ENCODE measurements around the gene TMEM150A. TPM values are rescaled to one million over a fixed set of nuclear protein-coding genes. Genes with fewer than 3 reads are reported as not detected.
"Not testable (repeated sequence)": the region's sequence is repeated elsewhere in the genome, so short reads cannot be mapped to it uniquely, and the experiment has no call there.

Gene TMEM150A
- total RNA-seq, 4 donors from 2014 or later = 6.3 to 15.8 (median 7.4) TPM

GRCh38 chr2:85628658-85629057 lies 26.2 kb upstream of the TMEM150A start:
- no peak for TF ChIP-seq POLR2A (IDR thresholded peaks at IDR 0.05)
- TF ChIP-seq, protein P1, sequence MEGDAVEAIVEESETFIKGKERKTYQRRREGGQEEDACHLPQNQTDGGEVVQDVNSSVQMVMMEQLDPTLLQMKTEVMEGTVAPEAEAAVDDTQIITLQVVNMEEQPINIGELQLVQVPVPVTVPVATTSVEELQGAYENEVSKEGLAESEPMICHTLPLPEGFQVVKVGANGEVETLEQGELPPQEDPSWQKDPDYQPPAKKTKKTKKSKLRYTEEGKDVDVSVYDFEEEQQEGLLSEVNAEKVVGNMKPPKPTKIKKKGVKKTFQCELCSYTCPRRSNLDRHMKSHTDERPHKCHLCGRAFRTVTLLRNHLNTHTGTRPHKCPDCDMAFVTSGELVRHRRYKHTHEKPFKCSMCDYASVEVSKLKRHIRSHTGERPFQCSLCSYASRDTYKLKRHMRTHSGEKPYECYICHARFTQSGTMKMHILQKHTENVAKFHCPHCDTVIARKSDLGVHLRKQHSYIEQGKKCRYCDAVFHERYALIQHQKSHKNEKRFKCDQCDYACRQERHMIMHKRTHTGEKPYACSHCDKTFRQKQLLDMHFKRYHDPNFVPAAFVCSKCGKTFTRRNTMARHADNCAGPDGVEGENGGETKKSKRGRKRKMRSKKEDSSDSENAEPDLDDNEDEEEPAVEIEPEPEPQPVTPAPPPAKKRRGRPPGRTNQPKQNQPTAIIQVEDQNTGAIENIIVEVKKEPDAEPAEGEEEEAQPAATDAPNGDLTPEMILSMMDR (IDR thresholded peaks at IDR 0.05) = no peak
- Histone ChIP-seq H3K4me3 (no peak overlapping the region), H3K4me1 (no peaks in the 10 kb centered on the region), H3K27me3 (no peaks in the 10 kb centered on the region), H3K36me3 (peaks cover 28 to 100% (median 79%) of the 10 kb centered on the region in 3 donors), H3K27ac (no peak overlapping the region), H3K9me3 (no peaks in the 10 kb centered on the region)
- DNase-seq = no peak
- WGBS, 2 donors = 49 to 53% methylated on average over 2 of the region's 2 CpGs
- intact Hi-C loops (cut with DNase I) = no loop called here

- Histone ChIP-seq H3K36me3 (peaks cover 33 to 100% (median 65%) of the 10 kb centered on the region in 3 donors), H3K4me1 (peaks cover 0 to 9% (median 0%) of the 10 kb centered on the region in 3 donors), H3K4me3 (no peak overlapping the region), H3K9me3 (no peaks in the 10 kb centered on the region), H3K27me3 (no peaks in the 10 kb centered on the region), H3K27ac (no peak overlapping the region)
- 94 to 95% methylated on average over 5 of the region's 5 CpGs for WGBS, 2 donors
- intact Hi-C loops (cut with DNase I) = no loop called here
- TF ChIP-seq, protein P1 (IDR thresholded peaks at IDR 0.05) = no peak
- TF ChIP-seq POLR2A (IDR thresholded peaks at IDR 0.05) = no peak
- DNase-seq = no peak
Measured at GRCh38 chr2:85623991-85624390, 21.5 kb upstream of the TMEM150A start.

GRCh38 chr2:85621338-85621737 lies 18.8 kb upstream of the TMEM150A start:
- intact Hi-C loops (cut with DNase I) = no loop called here
- no peaks in the 10 kb centered on the region for H3K27me3 ChIP-seq
- no peak for TF ChIP-seq POLR2A (IDR thresholded peaks at IDR 0.05)
- TF ChIP-seq, protein P1 (IDR thresholded peaks at IDR 0.05) = no peak
- H3K4me3 ChIP-seq = no peak overlapping the region
- H3K9me3 ChIP-seq = no peaks in the 10 kb centered on the region
- WGBS, 2 donors = 89% methylated on average over 1 of the region's 1 CpG
- H3K36me3 ChIP-seq = peaks cover 20 to 79% (median 42%) of the 10 kb centered on the region in 3 donors
- no peak overlapping the region for H3K27ac ChIP-seq
- H3K4me1 ChIP-seq = peaks cover 7 to 35% (median 16%) of the 10 kb centered on the region in 3 donors
- DNase-seq = no peak

DNA sequence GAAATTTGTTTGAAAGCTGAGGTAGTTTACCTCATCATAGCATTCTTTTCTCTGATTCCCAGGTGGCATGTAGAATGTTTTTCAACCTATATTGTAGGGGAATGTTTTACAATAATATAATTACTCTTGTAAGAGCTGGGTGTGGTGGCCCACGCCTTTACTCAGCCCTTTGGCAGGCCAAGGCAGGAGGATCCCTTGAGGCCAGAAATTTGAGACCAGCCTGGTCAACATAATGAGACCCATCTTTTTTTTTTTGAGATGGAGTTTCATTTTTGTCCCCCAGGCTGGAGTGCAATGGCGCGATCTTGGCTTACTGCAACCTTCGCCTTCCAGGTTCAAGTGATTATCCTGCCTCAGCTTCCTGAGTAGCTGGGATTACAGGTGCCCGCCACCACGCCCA lies 17.1 kb upstream of the TMEM150A start:
- Histone ChIP-seq H3K4me3 (no peak overlapping the region), H3K27me3 (no peaks in the 10 kb centered on the region), H3K36me3 (peaks cover 17 to 61% (median 25%) of the 10 kb centered on the region in 3 donors), H3K27ac (no peak overlapping the region), H3K9me3 (no peaks in the 10 kb centered on the region), H3K4me1 (peaks cover 12 to 41% (median 19%) of the 10 kb centered on the region in 3 donors)
- WGBS, 2 donors = 73 to 77% methylated on average over 6 of the region's 6 CpGs
- TF ChIP-seq POLR2A (IDR thresholded peaks at IDR 0.05) = no peak
- TF ChIP-seq, protein P1 (IDR thresholded peaks at IDR 0.05) = no peak
- DNase-seq = no peak
- intact Hi-C loops (cut with DNase I) = no loop called here

DNA sequence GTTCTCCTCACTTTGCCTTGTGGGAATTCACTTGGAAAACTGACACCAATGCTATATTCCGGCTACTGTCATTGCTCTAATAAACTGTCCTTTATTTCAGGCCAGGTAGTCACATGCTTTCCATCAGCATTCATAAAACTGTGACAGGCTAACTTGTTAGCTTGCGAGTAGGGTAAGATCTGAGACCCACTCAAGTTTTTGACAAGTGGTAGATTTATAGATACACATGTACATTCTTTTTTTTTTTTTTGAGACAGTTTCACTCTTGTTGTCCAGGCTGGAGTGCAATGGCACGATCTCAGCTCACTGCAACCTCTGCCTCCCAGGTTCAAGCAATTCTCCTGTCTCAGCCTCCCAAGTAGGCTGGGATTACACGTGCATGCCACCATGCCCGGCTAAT lies 15.2 kb upstream of the TMEM150A start:
- WGBS, 2 donors = 76 to 89% methylated on average over 4 to 5 of the region's 5 CpGs

DNA sequence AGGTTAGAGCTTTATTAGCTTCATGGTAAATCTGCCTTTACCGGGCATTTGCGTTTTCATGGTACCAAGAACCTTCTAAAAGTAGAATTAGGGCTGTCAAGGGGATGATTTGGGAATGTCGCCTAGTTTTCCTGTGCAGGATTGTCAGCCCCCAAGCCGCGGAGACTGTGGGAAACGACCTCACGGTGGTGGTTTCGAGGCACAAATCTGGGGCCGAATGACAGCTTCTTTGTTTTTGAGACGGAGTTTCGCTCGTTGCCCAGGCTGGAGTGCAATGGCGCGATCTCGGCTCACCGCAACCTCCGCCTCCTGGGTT lies 12.9 kb upstream of the TMEM150A start:
- no peak for DNase-seq
- peaks cover 22 to 61% (median 29%) of the 10 kb centered on the region in 3 donors for H3K4me1 ChIP-seq
- H3K36me3 ChIP-seq = peaks cover 6 to 19% (median 7%) of the 10 kb centered on the region in 3 donors
- no peaks in the 10 kb centered on the region for H3K9me3 ChIP-seq
- peak overlapping the region; percentile 84 to 94 (median 92) for H3K27ac ChIP-seq
- intact Hi-C loops (cut with DNase I) = no loop called here
- no peaks in the 10 kb centered on the region for H3K27me3 ChIP-seq
- WGBS, 2 donors = 86 to 90% methylated on average over 14 to 17 of the region's 17 CpGs
- peak overlapping the region; percentile 61 to 100 (median 94) for H3K4me3 ChIP-seq
- no peak for TF ChIP-seq POLR2A (IDR thresholded peaks at IDR 0.05)
- TF ChIP-seq, protein P1 (IDR thresholded peaks at IDR 0.05) = no peak

More for the DNA sequence above, 15.2 kb upstream of the TMEM150A start:
- H3K9me3 ChIP-seq; H3K27ac ChIP-seq; H3K27me3 ChIP-seq; DNase-seq; intact Hi-C loops (cut with DNase I): not testable (repeated sequence)
- Histone ChIP-seq H3K4me3 (peak overlapping the region in 1 of 4 donors; percentile 100), H3K36me3 (peaks cover 10 to 42% (median 14%) of the 10 kb centered on the region in 3 donors), H3K4me1 (peaks cover 12 to 42% (median 19%) of the 10 kb centered on the region in 3 donors)

DNA sequence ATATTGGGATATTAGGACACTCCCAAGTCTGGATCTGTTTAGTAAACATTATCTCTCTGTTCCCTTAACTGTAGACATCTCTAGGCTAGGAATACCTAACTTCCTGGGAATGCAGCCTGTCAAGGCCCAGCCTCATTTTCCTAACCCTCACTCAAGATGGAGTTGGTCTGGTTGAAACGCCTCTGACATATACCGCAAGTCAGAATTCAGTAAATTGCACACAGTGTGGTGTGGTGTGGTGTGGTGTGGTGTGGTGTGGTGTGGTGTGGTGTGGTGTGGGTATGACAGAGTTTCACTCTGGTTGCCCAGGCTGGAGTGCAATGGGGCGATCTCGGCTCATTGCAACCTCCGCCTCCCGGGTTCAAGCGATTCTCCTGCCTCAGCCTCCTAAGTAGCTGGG lies 12.3 kb upstream of the TMEM150A start:
- peaks cover under 1 to 13% (median under 1%) of the 10 kb centered on the region in 3 donors for H3K36me3 ChIP-seq
- H3K9me3 ChIP-seq; H3K27me3 ChIP-seq; H3K4me3 ChIP-seq; intact Hi-C loops (cut with DNase I); DNase-seq; H3K27ac ChIP-seq: not testable (repeated sequence)
- H3K4me1 ChIP-seq = peaks cover 24 to 65% (median 34%) of the 10 kb centered on the region in 3 donors
- WGBS, 2 donors = 86 to 95% methylated on average over 2 to 7 of the region's 7 CpGs

Data from esophagus squamous epithelium (tissue), 5 donors.